NCI-H1930 (cell line): ENCODE results near the gene YTHDF2.
"Not testable (repeated sequence)": the region's sequence is repeated elsewhere in the genome, so short reads cannot be mapped to it uniquely, and the experiment has no call there.

Experiments
- DNase-seq, 2 experiments: peaks; one replicate each; lab custom pipeline; 2025; lab: John Stamatoyannopoulos, UW

Gene YTHDF2

DNA sequence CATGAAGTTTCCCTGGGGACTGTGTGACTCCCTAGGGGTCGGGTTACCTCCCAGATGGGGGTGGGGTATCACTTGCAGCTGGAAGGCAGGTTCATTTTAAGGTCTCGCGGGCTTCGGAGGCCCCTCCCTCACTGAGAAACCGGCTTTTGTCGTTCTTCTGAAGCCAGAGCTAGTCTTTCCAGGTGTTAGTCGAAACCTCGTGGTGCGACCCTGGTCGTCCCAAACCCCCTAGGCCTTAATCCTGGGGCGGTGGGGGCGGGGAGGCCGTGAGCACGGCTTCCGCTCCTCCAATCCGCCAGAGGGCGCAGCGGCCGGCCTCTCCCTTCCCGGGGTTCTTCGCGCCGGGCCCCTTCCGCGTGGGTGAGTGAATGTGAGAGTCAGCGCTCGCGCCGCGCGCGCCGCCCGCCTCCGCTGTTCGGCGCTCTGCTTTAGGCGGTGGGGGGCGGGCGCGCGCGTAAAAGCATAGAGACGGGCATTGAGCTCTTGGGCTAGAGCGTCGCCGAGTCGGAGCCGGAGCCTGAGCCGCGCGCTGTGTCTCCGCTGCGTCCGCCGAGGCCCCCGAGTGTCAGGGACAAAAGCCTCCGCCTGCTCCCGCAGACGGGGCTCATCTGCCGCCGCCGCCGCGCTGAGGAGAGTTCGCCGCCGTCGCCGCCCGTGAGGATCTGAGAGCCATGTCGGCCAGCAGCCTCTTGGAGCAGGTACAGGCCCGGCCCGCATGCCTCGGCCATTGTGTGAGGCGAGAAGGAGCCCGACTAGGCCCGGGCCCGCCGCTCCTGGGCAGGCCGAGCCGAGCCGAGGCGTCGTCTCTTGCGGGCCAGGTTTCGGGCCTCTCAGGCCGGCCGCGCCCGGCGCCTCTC lies at the start of gene YTHDF2:
YTHDF2 (plus strand) TSS at position 491 of the 857 bp plus-strand sequence; CDS start at position 672, 181 bp downstream.
- peak; percentile 95 to 98 for DNase-seq

DNA sequence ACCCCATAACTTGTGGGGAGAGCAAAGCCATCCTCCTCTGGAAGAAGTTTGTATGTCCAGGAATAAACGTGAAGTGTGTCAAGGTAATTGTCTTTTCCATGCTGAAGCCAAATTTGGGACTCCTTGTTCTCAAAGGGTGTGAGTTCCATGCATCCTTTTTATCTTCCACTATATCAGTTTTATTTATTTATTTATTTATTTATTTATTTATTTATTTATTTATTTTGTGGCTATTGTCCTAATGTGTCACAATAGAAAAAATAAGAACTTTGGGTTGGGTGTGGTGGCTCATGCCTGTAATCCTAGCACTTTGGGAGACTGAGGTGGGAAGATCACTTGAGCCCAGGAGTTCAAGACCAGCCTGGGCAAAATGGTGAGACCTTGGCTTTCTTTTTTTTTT lies 45.1 kb upstream of the YTHDF2 start:
- DNase-seq, result not testable (repeated sequence)

DNA sequence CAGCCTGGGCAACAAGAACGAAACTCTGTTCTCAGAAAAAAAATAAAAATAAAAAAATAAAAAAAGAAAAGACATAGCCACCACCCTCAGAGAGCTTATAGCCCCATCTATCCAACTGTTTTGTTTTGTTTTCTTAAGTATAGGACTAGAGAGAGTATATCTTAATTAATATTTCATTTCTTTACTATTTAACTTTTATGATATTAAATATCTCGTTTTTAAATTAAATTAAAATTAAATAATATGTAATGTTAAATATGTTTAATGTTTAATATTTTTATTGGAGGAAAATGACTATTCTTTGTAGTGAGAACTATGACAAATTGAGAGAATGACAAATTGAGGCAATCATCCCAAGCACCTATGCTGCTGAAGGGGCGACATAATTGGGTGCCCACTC lies 33.1 kb upstream of the YTHDF2 start:
- no peak for DNase-seq

DNA sequence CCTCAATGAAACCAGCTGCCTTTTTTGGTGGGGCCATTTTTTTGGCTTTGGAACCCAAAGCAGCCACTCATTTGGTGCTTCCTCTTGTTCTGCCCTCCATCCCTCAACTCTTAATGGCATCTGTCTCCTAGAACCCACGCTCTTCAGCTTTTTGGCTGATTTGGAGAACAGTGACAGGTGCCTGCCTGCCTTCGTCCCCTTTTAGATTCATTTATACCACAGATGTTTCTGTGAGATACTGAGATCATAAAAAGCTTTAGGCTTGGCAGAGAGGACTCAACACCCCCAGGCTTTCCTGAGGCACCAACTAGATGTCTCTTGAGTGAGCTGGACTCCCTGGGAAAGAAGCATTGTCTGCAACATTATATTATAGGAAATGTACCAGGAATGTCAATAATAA lies 20.4 kb upstream of the YTHDF2 start:
- no peak for DNase-seq

DNA sequence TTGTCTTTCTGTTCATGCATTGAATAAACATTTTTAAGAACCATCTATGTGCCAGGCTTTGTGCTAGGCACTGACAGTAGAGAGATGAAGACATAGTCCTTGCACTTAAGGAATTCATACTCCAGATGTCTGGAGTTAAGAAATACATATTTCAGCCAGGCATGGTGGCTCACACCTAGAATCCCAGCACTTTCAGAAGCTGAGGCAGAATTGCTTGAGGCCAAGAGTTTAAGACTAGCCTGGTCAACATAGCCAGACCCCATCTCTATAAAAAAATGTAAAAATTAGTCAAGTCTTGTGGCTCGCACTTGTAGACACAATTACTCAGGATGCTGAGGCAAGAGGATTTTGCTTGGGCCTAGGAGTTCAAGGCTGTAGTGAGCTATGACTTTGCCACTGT lies 18.6 kb upstream of the YTHDF2 start:
- DNase-seq, result no peak

DNA sequence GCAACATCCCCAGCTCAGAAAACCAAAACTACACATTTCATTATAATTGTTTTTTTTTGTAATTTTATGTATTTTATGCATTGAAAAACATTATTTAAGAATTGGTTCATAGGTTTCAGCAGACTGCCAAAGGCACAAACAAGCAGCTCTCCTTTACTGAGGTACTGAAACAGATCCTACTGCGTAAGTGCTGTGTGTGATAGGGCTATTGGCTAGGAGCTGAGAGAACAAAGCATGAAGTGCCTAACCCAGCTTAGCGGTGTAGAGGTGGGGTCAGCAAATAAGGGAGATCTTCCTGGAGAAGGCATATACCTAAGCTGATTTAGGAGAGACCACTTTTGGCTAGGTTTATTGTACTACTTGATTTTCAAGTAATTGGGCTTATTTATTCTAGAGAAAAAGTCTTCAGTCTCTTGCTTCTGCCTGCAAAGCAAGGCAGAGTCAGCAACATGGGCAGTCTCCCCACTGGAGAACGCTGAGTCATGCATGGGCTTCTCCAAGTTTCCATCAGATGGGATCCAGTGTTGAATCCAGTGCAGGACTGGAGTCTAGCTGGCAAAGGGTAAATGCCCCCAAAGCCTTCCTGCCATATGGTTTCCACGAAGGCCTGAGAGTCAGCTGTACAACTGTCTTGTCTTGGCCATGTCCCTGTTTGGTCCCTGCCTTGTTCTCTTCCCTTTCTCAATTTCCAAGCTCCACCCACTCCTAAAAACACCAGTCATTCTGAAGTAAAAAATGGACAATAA lies 18.0 kb upstream of the YTHDF2 start:
- DNase-seq, result no peak

DNA sequence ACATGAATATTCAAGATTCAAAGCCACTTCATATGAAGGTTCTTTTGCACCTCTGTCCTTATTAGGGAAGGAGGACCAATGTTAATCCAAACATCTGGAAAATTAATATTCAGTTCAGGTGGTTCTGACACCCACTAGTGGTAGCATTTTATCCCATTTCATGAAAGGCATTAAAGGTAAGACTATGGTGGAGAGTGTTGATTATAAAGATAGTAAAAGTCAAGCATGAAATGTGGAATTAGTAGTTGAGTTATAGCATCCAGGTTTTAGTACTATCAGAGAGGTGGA lies 17.5 kb upstream of the YTHDF2 start:
- DNase-seq, result no peak

DNA sequence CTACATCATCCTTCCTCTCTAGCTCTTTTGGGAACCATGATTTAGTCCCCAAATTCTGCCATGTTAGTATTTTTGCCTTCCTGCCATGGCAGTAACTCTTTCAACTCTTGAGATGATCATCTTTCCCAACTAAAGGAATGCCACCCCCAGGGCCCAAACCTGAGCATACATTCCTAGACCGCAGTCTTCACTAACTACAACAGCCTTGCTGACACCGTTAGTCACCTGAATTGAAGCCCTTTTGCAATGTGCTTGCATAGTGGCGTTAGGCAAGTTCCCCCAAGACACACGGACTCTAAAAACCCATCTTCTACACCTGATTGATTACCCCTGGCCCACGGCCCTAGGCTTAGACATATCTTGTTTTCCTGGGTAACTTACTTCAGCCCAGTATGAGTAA lies 16.4 kb upstream of the YTHDF2 start:
- DNase-seq, result no peak

DNA sequence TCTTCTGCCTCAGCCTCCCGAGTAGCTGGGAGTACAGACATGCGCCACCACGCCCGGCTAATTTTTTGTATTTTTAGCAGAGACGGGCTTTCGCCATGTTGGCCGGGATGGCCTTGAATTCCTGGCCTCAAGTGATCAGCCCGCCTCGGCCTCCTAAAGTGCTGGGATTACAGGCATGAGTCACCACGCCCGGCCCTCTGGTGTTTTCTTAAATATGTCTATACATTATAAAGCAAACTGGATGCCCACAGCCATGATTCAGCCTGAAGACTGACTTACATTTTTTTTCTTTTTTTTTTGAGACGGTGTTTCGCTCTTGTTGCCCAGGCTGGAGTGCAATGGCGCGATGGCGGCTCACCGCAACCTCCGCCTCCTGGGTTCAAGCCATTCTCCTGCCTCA lies 14.8 kb upstream of the YTHDF2 start:
- DNase-seq, result not testable (repeated sequence)

DNA sequence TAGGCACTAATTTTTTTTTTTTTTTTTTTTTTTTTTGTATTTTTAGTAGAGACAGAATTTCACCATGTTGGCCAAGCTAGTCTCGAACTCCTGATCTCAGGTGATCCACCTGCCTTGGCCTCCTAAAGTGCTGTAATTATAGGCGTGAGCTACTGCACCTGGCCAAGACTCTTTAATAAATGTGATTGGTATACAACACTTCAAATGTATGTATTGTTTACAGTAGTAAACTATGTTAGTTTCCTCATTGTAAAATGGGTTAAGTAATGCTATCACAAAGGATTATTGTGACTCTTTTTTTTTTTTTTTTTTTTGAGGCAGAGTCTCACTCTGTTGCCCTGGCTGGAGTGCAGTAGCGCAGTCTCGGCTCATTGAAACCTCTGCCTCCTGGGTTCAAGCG lies 11.4 kb upstream of the YTHDF2 start:
- DNase-seq, result not testable (repeated sequence)

DNA sequence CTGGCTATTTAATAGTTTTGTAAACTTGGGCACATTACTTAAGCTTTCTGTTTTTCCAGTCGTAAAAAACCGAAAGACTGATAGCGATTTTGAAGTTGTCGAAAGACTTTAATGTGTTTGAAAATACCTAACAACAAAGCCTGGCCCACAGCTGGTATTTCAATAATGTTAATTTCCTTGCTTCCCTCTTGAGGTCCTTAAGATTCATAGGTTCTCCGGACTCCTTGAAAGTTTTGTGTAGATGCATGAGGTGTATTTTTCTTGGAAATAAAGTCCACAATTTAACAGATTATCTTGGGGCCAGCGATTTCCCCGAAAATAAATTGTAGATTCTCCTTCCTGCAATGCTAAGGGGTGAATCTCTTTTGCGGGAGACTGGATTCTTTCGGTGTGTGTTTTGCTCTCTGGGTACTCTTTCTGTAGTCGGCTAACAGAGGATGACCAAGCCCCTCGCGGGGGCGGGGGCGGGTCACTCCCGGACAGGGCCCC lies 735 bp upstream of the YTHDF2 start:
- DNase-seq, result no peak

DNA sequence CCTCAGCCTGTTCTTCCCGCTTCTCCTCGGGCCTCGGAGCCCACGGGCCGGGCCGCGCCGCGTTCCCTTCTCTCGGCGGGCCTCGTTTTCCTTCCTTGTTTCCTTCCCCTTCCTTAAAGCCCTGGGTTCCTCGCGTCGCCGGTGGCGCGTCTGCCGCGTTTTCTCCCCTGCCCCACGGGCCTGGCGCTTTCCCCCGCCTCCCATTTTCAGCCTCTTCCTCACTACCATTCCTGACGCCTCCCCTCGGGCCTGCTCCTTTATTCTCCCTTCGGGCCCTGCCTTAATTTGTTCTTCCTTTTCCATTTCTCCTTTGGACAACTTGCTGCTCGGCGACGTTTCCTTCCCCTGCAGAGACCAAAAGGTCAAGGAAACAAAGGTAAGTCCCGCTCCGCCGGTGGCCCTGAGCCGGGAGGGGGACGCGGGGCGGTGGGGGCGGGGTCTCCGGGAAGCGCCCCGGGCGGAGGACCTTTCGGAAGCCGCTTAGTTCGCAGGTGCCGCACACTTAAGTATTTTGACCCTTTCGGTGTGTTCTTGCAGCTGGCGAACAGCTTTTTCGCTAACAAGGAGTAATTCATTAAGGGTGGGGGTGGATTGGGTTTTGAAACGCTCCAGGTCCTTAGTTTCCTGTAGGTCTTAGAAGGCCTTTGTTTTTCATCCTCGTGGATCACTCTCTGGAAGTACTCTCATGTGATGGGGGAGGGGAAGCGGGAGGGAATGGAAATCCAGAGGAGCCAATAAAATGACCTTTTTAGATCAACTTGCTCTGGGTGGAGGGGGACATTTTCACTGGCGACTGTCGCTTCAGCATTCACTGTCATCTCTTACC lies 780 bp downstream of the YTHDF2 start:
- DNase-seq, result peak; percentile 35 to 55

DNA sequence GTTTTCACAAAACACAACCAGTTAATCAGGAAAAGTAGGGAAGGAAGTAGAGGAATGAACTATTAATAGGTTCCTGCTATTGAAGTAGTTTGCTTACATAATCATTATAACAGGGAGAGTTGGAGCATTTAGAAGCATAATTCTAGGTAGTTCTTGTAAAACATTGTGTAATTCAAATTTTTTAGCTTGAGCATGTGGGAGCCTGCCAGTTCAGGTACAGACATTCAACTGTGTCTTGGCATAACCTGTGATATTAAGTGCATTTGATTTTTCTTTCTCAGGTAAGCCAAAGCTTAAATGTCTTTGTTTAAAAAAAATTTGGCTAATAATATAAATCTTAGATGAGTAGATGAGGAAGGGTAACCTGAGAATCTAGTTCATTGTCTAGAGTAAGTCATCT lies 3.4 kb downstream of the YTHDF2 start:
- DNase-seq, result no peak

DNA sequence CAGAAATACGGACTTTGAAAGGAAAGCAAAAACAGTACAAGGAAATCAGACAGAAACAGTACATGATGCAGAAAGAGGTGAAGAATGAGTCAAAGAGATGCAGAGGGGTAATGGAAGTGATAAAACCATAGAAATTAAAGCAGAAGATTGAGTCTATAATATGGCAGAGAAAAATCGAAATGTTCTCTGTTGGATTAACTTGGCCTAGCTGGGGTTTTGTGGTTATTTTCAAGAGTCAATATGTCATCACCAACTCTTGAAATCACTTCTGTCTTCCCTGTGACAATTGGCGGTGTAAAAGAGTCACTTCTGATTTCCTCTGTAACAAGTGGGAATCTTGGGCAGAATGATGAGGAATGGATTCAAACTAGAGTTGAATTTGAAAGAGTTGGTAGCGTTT lies 7.4 kb downstream of the YTHDF2 start:
- DNase-seq, result no peak

DNA sequence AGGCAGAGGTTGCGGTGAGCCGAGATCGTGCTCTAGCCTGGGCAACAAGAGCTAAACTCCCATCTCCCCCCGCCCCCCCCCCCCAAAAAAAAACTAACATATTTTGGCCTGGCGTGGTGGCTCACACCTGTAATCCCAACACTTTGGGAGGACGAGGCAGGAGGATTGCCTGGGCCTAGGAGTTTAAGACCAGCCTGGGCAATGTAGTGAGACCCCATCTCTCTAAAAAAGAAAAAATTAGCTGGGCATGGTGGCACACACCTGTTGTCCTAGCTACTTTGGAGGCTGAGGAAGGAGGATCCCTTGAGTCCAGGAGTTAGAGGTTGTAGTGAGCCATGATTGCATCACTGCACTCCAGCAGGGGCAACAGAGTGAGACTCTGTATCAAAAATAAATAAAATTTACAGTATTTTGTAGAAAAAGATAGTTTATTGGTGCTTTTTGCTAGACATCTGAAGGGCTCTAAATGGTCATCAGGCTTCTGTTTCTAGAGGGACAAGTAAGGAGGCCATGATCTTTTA lies 9.0 kb downstream of the YTHDF2 start:
- DNase-seq, result no peak

DNA sequence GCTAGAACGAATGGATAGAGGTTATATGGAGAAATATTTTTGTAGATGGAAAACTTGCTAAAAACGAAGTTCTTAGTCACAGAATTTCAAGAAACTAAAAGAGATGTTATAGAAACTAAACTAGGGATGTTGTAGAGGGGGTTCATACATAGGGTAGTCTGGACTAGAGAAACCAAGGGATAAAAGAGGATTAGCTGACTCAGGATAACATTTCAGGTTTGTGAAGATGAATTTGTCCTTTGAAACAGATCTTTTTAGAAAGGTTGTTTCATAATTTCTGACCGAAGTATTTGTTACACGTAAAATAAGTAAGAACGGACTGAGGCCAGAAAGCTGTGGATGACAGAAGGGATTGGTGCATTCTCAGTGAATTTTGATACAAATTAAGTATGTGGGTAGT lies 13.6 kb downstream of the YTHDF2 start:
- no peak for DNase-seq

DNA sequence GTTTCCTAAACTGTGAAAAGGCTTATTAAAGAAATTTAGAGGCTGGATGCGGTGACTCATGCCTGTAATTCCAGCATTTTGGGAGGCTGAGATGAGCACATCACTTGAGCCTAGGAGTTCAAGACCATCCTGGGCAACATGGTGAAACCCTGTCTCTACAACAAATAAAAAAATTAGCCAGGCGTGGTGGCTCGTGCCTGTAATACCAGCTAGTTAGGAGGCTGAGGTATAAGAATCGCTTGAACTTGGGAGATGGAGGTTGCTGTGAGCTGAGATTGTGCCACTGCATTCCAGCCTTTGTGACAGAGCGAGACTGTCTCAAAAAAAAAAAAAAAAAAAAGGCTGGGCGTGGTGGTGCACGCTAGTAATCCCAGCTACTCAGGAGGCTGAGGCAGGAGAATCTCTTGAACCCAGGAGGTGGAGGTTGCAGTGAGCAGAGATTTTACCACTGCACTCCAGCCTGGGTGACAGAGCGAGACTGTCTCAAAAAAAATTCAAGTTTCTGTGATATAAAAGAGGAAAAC lies 14.1 kb downstream of the YTHDF2 start:
- not testable (repeated sequence) for DNase-seq

DNA sequence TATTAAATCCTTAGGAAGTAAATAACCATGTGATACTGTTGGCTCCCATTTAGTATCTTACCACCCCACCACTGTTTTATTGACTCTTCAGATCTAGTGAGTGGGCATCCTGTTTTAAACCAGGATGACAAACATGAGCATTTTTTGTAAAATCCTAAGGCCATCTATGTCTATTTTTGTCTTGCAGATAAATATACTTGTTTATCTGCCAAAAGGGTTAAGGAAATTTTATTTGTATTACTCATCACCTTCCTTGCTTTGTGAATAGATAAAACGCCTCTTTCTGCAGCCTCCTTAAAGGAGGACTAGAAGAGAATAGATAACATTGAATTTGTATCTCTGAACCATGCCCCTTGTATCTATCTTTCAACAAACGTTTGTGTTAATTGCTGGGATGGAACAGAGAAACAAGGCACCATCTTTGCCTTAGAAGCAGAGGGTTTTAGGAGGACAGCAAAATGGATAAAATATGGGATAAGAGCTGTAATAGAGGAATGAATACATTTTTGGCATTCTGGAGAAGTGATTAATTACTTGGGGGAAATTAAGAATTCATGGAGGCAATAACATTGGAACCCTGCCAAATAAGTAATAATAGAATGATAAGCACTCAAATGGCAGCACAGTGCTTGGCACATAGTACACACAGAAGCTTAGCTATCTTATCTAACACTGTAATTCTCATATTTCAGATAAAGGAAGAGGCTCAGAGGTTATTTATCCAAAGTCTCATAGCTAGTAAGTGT lies 14.7 kb downstream of the YTHDF2 start:
- no peak for DNase-seq

DNA sequence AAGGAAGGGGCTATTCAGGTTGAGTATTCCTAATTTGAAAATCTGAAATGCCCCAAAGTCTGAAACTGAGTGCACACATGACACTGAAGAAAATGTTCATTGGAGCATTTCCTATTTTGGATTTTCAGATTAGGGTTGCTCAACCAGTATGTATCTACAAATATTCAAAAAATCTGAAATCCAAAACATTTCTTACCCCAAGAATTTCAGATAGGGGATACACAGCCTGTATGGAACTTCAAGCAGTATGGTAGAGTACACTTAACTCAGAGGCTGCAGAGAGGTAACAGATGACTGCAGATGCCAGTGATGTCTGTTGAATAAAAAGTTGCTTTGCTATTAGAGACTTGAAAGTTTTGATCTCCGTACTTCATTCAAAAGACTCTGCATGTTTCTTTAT lies 19.0 kb downstream of the YTHDF2 start:
- DNase-seq, result no peak

DNA sequence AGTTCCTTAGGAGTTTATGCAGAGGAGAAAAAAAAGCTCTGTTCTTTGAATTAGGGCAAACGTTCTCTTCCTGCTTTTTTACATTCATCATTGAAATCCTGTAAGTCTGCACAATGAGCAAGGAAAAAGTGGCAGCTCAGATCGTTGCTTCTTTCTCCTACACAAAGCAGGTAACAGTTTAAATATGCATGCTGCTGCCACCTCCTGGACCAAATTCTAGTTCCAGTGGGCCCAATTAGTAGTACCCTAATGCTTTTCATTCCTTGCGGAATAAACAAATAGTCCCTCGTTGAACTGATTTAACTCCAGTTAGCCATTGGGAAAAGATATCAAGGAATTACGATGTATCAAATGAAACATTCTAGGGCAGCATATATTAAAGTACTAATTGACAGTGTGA lies 20.1 kb downstream of the YTHDF2 start:
- no peak for DNase-seq

DNA sequence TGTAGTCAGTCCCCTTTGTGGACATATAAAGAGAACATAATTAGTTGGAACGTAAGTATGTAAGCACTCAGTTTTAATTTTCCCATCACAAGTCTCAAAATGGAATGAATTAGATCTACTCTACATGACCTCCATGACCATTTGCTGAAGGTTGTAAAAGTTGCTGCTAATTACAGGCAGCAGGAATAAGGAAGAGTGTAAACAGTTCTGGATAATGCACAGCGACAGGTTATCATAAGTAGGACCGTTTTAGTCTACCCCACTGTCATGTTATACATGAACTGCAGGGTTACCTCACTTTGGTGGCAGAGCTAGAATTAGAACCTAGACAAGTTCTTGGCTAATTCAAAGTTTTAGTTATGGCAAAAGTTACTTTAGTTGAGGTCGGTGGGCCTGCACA lies 21.7 kb downstream of the YTHDF2 start:
- DNase-seq, result no peak
